ENCODE data around the gene ACTN1.

Gene ACTN1

GRCh38 chr14:68934066-68934465 is 45.0 kb downstream of the ACTN1 start:
- CTCF ChIA-PET: no interaction called here
- no peak for DNase-seq (ENCODE audit: extremely low spot score)
- POLR2A ChIA-PET: no interaction called here
- TF ChIP-seq, protein P1, sequence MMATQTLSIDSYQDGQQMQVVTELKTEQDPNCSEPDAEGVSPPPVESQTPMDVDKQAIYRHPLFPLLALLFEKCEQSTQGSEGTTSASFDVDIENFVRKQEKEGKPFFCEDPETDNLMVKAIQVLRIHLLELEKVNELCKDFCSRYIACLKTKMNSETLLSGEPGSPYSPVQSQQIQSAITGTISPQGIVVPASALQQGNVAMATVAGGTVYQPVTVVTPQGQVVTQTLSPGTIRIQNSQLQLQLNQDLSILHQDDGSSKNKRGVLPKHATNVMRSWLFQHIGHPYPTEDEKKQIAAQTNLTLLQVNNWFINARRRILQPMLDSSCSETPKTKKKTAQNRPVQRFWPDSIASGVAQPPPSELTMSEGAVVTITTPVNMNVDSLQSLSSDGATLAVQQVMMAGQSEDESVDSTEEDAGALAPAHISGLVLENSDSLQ (IDR thresholded peaks at IDR 0.05): no peak
- no peak for TF ChIP-seq FOXA1 (IDR thresholded peaks at IDR 0.05)
- TF ChIP-seq ELF4 (IDR thresholded peaks at IDR 0.05): no peak
- TF ChIP-seq CTBP1 (IDR thresholded peaks at IDR 0.05; ENCODE audit: borderline replicate concordance): no peak

DNA sequence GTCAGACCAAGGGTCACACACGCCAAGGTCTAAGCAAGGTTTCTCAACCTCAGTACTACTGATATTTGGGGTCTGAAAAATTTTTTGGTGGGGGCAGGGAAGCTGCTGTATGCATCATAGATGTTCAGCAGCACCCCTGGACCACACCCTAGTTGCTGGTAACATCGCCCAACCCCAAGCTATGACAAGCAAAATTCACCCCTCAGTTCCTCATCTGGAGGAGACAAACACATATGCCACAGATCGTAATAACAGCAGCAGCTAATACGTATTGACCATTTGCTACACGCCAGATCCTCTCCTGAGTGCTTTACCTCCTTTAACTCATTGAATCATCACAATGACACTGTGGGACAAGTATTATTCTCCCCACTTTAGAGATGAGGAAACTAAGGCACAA is 46.4 kb downstream of the ACTN1 start:
- no peak for DNase-seq (ENCODE audit: extremely low spot score)
- no peak for TF ChIP-seq SP1 (IDR thresholded peaks at IDR 0.05)
- TF ChIP-seq ELF4 (IDR thresholded peaks at IDR 0.05): no peak
- TF ChIP-seq HDGF (IDR thresholded peaks at IDR 0.05; ENCODE audit: borderline replicate concordance): no peak
- no peak for TF ChIP-seq ZNF384 (IDR thresholded peaks at IDR 0.05)
- no peak for TF ChIP-seq SUZ12 (IDR thresholded peaks at IDR 0.05)
- TF ChIP-seq LEF1 (IDR thresholded peaks at IDR 0.05; ENCODE audit: borderline replicate concordance): no peak
- no peak for TF ChIP-seq FOXA1 (IDR thresholded peaks at IDR 0.05)
- ChIA-PET POLR2A (no interaction called here), CTCF (no interaction called here)

DNA sequence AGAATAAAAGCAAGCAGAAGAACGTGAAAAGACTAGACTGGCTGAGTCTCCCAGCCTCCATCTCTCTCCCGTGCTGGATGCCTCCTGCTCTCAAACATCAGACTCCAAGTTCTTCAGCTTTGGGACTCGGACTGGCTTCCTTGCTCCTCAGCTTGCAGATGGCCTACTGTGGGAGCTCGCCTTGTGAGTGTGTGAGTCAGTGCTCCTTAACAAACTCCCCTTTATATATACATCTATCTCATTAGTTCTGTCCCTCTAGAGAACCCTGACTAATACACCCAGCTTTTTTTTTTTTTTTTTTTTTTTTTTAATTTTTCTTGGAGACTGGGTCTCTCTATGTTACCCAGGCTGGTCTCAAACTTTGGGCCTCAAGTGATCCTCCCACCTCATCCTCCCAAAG is 46.9 kb downstream of the ACTN1 start:
- no peak for TF ChIP-seq SUZ12 (IDR thresholded peaks at IDR 0.05)
- no peak for TF ChIP-seq SP1 (IDR thresholded peaks at IDR 0.05)
- TF ChIP-seq, protein P1 (IDR thresholded peaks at IDR 0.05): no peak
- no peak for TF ChIP-seq HDGF (IDR thresholded peaks at IDR 0.05; ENCODE audit: borderline replicate concordance)
- no peak for TF ChIP-seq FOXM1 (IDR thresholded peaks at IDR 0.05; ENCODE audit: borderline replicate concordance)
- no peak for TF ChIP-seq NFRKB (IDR thresholded peaks at IDR 0.05)
- no peak for TF ChIP-seq CTBP1 (IDR thresholded peaks at IDR 0.05; ENCODE audit: borderline replicate concordance)
- no peak for TF ChIP-seq ZNF384 (IDR thresholded peaks at IDR 0.05)
- no peak for TF ChIP-seq TARDBP (IDR thresholded peaks at IDR 0.05)
- no peak for TF ChIP-seq FOXA1 (IDR thresholded peaks at IDR 0.05)
- no peak for TF ChIP-seq BHLHE40 (IDR thresholded peaks at IDR 0.05; ENCODE audit: borderline replicate concordance)
- no peak for TF ChIP-seq ELF4 (IDR thresholded peaks at IDR 0.05)
- no peak for TF ChIP-seq FOXK2 (IDR thresholded peaks at IDR 0.05)
- TF ChIP-seq ARNT (IDR thresholded peaks at IDR 0.05): no peak
- no peak for TF ChIP-seq LEF1 (IDR thresholded peaks at IDR 0.05; ENCODE audit: borderline replicate concordance)
- TF ChIP-seq L3MBTL2 (conservative IDR thresholded peaks at IDR 0.05): no peak
- CTCF ChIA-PET: no interaction called here
- POLR2A ChIA-PET: no interaction called here
- no peak for DNase-seq (ENCODE audit: extremely low spot score)

GRCh38 chr14:68931474-68932051 is 47.5 kb downstream of the ACTN1 start:
- no peak for TF ChIP-seq FOXK2 (IDR thresholded peaks at IDR 0.05)
- TF ChIP-seq FOXM1 (IDR thresholded peaks at IDR 0.05; ENCODE audit: borderline replicate concordance): no peak
- no peak for TF ChIP-seq ZNF384 (IDR thresholded peaks at IDR 0.05)
- no peak for TF ChIP-seq NFRKB (IDR thresholded peaks at IDR 0.05)
- TF ChIP-seq, protein P1 (IDR thresholded peaks at IDR 0.05): no peak
- TF ChIP-seq BHLHE40 (IDR thresholded peaks at IDR 0.05; ENCODE audit: borderline replicate concordance): no peak
- no peak for TF ChIP-seq L3MBTL2 (conservative IDR thresholded peaks at IDR 0.05)
- no peak for TF ChIP-seq ARNT (IDR thresholded peaks at IDR 0.05)
- no peak for TF ChIP-seq LEF1 (IDR thresholded peaks at IDR 0.05; ENCODE audit: borderline replicate concordance)
- DNase-seq (ENCODE audit: extremely low spot score): no peak
- CTCF ChIA-PET: interaction anchor here (0.6 kb wide), 2 partner anchors 44 to 126 kb away, joined by 4 to 9 read pairs; no protein-coding TSS in a partner anchor
- POLR2A ChIA-PET: no interaction called here

DNA sequence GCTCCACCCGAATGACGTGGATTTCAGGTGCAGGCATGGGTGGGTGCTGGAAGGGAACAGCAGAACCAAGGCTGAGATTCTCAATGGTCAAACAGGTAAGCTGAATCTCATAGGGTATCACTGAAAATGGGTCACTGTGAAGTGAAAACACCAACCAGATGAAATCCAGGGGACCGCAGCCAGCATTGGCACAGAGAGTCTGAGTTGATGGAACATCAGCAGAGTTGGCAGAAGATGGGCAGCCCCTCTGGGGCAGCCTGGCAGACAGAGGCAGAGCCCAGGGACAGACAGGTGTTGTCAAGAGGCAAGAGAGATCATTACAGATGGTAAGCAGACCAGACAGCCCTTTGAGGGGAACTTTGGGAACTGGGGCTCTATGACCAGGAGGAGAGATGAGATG is 48.0 kb downstream of the ACTN1 start:
- ChIA-PET POLR2A (no interaction called here), CTCF (interaction anchor here (0.6 to 1.5 kb wide), 3 partner anchors 20 to 126 kb away, joined by 4 to 9 read pairs (median 4); no protein-coding TSS in a partner anchor)
- TF ChIP-seq CTBP1 (IDR thresholded peaks at IDR 0.05; ENCODE audit: borderline replicate concordance): no peak
- TF ChIP-seq SUZ12 (IDR thresholded peaks at IDR 0.05): no peak
- TF ChIP-seq LEF1 (IDR thresholded peaks at IDR 0.05; ENCODE audit: borderline replicate concordance): no peak
- TF ChIP-seq HDGF (IDR thresholded peaks at IDR 0.05; ENCODE audit: borderline replicate concordance): no peak
- TF ChIP-seq ELF4 (IDR thresholded peaks at IDR 0.05): no peak
- TF ChIP-seq ARNT (IDR thresholded peaks at IDR 0.05): no peak
- TF ChIP-seq FOXK2 (IDR thresholded peaks at IDR 0.05): no peak
- TF ChIP-seq, protein P1 (IDR thresholded peaks at IDR 0.05): no peak
- TF ChIP-seq NFRKB (IDR thresholded peaks at IDR 0.05): no peak
- no peak for TF ChIP-seq TARDBP (IDR thresholded peaks at IDR 0.05)
- no peak for TF ChIP-seq FOXM1 (IDR thresholded peaks at IDR 0.05; ENCODE audit: borderline replicate concordance)
- TF ChIP-seq ZNF384 (IDR thresholded peaks at IDR 0.05): no peak
- TF ChIP-seq FOXA1 (IDR thresholded peaks at IDR 0.05): no peak
- TF ChIP-seq L3MBTL2 (conservative IDR thresholded peaks at IDR 0.05): no peak
- no peak for TF ChIP-seq BHLHE40 (IDR thresholded peaks at IDR 0.05; ENCODE audit: borderline replicate concordance)
- no peak for DNase-seq (ENCODE audit: extremely low spot score)
